ENCODE data around the gene CHD1L. TPM values are rescaled to one million over a fixed set of nuclear protein-coding genes. Genes with fewer than 3 reads are reported as not detected.

The CHD1L gene
- polyA plus RNA-seq, 1 donor (not counting 4 experiments of a cell fraction or from before 2014, with no cell fraction given) = 49.2 TPM

DNA sequence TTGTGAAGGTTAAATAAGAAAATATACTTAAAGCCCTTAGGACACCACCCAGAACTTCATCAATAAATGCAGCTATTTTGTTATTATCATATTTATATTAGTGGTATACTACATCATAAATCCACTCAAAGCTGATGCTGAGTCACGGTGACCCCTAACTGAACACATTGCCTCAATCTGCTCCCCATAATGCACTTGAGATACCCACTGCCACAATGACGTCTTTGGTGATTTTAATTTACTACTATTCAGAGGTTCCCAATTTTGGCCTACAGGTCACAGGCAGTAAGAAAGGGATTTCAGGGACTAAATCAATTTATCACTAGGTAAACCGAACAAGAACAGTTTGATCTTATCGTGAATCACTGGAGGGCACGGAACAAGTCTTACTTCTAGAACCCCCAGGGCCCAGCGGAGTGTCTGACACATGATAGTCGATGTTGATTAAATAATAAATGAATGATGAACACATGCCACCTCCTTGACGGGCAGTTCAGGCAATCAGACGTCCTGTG is 493 bp upstream of the CHD1L start:
- Histone ChIP-seq H3K4me2 (ENCODE audit: control insufficient read depth, extremely low read depth, insufficient read depth, low read depth, low read length) (peak overlapping the region; percentile 92), H3K27ac (ENCODE audit: control insufficient read depth, insufficient read depth, low read length) (peak overlapping the region; percentile 80), H3K27me3 (ENCODE audit: control insufficient read depth, extremely low read depth, insufficient read depth, low read length) (no peaks in the 10 kb centered on the region), H3K4me1 (ENCODE audit: control insufficient read depth, extremely low read depth, insufficient read depth, low read length) (peaks cover 15% of the 10 kb centered on the region), H3K9me1 (ENCODE audit: control insufficient read depth, extremely low read depth, insufficient read depth, low read length) (peaks cover 2% of the 10 kb centered on the region), H4K20me1 (ENCODE audit: control insufficient read depth, extremely low read depth, insufficient read depth, low read length) (peaks cover 6% of the 10 kb centered on the region), H3K9me3 (ENCODE audit: control insufficient read depth, low read depth, low read length) (no peaks in the 10 kb centered on the region), H3K79me2 (ENCODE audit: control insufficient read depth, insufficient read depth, low read length) (peaks cover 42% of the 10 kb centered on the region), H3K36me3 (ENCODE audit: control insufficient read depth in 2 of 2, extremely low read depth in 1 of 2, insufficient read depth in 2 of 2, low read length in 2 of 2) (peaks cover 0 to 5% of the 10 kb centered on the region in 2 experiments), H2AFZ (ENCODE audit: control insufficient read depth, low read length) (peak overlapping the region; percentile 97), H3K4me3 (ENCODE audit: control insufficient read depth in 2 of 3, extremely low read depth in 1 of 3, insufficient read depth in 2 of 3, low read depth in 1 of 3, low read length in 3 of 3) (peak overlapping the region; percentile 61 to 92 (median 81)), H3K9ac (ENCODE audit: control insufficient read depth, extremely low read depth, insufficient read depth, low read length) (peak overlapping the region; percentile 91)
- DNase-seq (ENCODE audit: low read depth, low spot score) (no peak), FAIRE-seq (no peak)
- dilution Hi-C loops (cut with MboI; ENCODE audit: extremely low pct_ligation_motif_present, low sequenced_read_pairs) = no loop called here
- no peak for TF ChIP-seq EZH2 (IDR thresholded peaks at IDR 0.05; ENCODE audit: low read length)
- TF ChIP-seq, protein P1, sequence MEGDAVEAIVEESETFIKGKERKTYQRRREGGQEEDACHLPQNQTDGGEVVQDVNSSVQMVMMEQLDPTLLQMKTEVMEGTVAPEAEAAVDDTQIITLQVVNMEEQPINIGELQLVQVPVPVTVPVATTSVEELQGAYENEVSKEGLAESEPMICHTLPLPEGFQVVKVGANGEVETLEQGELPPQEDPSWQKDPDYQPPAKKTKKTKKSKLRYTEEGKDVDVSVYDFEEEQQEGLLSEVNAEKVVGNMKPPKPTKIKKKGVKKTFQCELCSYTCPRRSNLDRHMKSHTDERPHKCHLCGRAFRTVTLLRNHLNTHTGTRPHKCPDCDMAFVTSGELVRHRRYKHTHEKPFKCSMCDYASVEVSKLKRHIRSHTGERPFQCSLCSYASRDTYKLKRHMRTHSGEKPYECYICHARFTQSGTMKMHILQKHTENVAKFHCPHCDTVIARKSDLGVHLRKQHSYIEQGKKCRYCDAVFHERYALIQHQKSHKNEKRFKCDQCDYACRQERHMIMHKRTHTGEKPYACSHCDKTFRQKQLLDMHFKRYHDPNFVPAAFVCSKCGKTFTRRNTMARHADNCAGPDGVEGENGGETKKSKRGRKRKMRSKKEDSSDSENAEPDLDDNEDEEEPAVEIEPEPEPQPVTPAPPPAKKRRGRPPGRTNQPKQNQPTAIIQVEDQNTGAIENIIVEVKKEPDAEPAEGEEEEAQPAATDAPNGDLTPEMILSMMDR (optimal IDR thresholded peaks at IDR 0.05 in 1 of 3, IDR thresholded peaks at IDR 0.05 in 1 of 3, conservative IDR thresholded peaks at IDR 0.05 in 1 of 3; ENCODE audit: extremely low read depth in 1 of 3, insufficient read depth in 2 of 3, low read length in 3 of 3) = no peak

DNA sequence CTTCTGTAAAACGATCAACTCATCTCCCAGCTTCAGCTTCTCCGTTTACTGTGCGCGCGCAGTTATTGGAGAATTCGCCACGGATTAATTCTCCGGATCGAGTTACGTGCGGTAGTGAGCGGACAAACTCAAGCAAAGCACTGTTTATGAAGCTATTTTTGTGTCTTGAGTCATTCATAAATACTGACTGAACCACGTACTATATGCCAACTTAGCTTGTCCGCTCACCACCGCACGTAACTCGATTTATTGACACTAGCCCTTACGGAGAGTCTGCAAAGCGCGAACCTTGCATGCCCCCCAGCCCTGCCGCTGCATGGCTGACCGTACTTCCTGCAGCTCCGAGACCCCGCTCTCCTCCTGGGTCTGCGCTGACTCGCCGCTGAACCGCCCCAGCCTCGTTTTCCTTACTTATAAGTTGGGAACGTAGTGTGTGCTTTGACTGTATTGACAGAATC is 773 bp downstream of the CHD1L start:
- H3K9ac ChIP-seq (ENCODE audit: control insufficient read depth, extremely low read depth, insufficient read depth, low read length) = peak overlapping the region; percentile 91
- no peak for TF ChIP-seq EZH2 (IDR thresholded peaks at IDR 0.05; ENCODE audit: low read length)
- TF ChIP-seq, protein P1 (optimal IDR thresholded peaks at IDR 0.05 in 1 of 3, IDR thresholded peaks at IDR 0.05 in 1 of 3, conservative IDR thresholded peaks at IDR 0.05 in 1 of 3; ENCODE audit: extremely low read depth in 1 of 3, insufficient read depth in 2 of 3, low read length in 3 of 3) = peak in 1 of 3 experiments; percentile 1
- H4K20me1 ChIP-seq (ENCODE audit: control insufficient read depth, extremely low read depth, insufficient read depth, low read length) = peaks cover 6% of the 10 kb centered on the region
- H3K4me2 ChIP-seq (ENCODE audit: control insufficient read depth, extremely low read depth, insufficient read depth, low read depth, low read length) = peak overlapping the region; percentile 81
- H2AFZ ChIP-seq (ENCODE audit: control insufficient read depth, low read length) = peak overlapping the region; percentile 74
- peaks cover 2% of the 10 kb centered on the region for H3K9me1 ChIP-seq (ENCODE audit: control insufficient read depth, extremely low read depth, insufficient read depth, low read length)
- H3K4me3 ChIP-seq (ENCODE audit: control insufficient read depth in 2 of 3, extremely low read depth in 1 of 3, insufficient read depth in 2 of 3, low read depth in 1 of 3, low read length in 3 of 3) = peak overlapping the region; percentile 81 to 93 (median 92)
- H3K4me1 ChIP-seq (ENCODE audit: control insufficient read depth, extremely low read depth, insufficient read depth, low read length) = peaks cover 17% of the 10 kb centered on the region
- FAIRE-seq (no peak), DNase-seq (ENCODE audit: low read depth, low spot score) (no peak)
- peak overlapping the region; percentile 80 for H3K27ac ChIP-seq (ENCODE audit: control insufficient read depth, insufficient read depth, low read length)
- dilution Hi-C loops (cut with MboI; ENCODE audit: extremely low pct_ligation_motif_present, low sequenced_read_pairs) = no loop called here
- H3K36me3 ChIP-seq (ENCODE audit: control insufficient read depth in 2 of 2, extremely low read depth in 1 of 2, insufficient read depth in 2 of 2, low read length in 2 of 2) = peaks cover 0 to 5% of the 10 kb centered on the region in 2 experiments
- H3K9me3 ChIP-seq (ENCODE audit: control insufficient read depth, low read depth, low read length) = no peaks in the 10 kb centered on the region
- H3K79me2 ChIP-seq (ENCODE audit: control insufficient read depth, insufficient read depth, low read length) = peaks cover 55% of the 10 kb centered on the region
- H3K27me3 ChIP-seq (ENCODE audit: control insufficient read depth, extremely low read depth, insufficient read depth, low read length) = no peaks in the 10 kb centered on the region
